Measurements from ENCODE around the gene ANXA1. TPM values are rescaled to one million over a fixed set of nuclear protein-coding genes. Genes with fewer than 3 reads are reported as not detected.
A peak's percentile ranks its signal among the peaks of the same experiment; 100 is the strongest.

The ANXA1 gene
- total RNA-seq, 1 experiment from 2014 or later = 72.0 TPM

DNA sequence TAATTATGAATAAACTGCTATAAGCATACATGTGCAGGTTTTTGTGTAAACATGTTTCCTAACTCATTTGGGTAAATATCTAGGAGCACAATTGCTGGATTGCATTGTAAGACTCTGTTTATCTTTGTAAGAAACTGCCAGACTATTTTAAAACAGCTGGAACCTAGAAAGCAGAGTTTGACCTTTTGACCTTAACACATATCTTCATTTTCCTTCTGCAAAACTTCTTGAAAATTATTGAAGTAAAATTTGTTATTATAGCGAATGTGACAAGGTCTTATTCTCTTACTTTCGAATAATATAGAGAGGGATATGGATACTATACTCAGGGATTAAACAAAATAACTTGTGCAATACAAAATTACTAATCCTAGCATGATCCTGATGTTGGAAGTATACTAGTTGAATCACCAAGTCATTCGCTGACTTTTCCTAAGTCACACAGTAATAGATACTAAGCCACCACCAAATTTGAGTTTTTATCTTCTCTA, 3.2 kb upstream of the ANXA1 start:
- in situ Hi-C loops (cut with HindIII; ENCODE audit: low pct_unique_long_range_greater_than_20kb, low sequenced_read_pairs) = no loop called here
- ChIA-PET CTCF (interaction anchor here (0.6 kb wide), 1 partner anchor 9 kb away, joined by 6 read pairs; no protein-coding TSS in a partner anchor), POLR2A (interaction anchor here (0.8 kb wide), 1 partner anchor 9 kb away, joined by 3 read pairs; no protein-coding TSS in a partner anchor)
- Histone ChIP-seq H3K9me3 (ENCODE audit: control insufficient read depth, insufficient read depth, low read depth, low read length) (no peaks in the 10 kb centered on the region), H3K4me3 (ENCODE audit: low read depth in 2 of 2, low read length in 2 of 2) (no peak overlapping the region), H3K27me3 (ENCODE audit: control insufficient read depth, insufficient read depth, low read length) (no peaks in the 10 kb centered on the region), H3K27ac (ENCODE audit: low read length) (peak overlapping the region; percentile 93), H3K36me3 (ENCODE audit: control insufficient read depth, insufficient read depth, low read length) (peaks cover 4% of the 10 kb centered on the region; the same call in 1 of the 2 replicates), H3K4me1 (ENCODE audit: control insufficient read depth, insufficient read depth, low read length) (peaks cover 35% of the 10 kb centered on the region)
- no TSS peak for BruUV-seq (replicated peaks)
- TF ChIP-seq, protein P1, sequence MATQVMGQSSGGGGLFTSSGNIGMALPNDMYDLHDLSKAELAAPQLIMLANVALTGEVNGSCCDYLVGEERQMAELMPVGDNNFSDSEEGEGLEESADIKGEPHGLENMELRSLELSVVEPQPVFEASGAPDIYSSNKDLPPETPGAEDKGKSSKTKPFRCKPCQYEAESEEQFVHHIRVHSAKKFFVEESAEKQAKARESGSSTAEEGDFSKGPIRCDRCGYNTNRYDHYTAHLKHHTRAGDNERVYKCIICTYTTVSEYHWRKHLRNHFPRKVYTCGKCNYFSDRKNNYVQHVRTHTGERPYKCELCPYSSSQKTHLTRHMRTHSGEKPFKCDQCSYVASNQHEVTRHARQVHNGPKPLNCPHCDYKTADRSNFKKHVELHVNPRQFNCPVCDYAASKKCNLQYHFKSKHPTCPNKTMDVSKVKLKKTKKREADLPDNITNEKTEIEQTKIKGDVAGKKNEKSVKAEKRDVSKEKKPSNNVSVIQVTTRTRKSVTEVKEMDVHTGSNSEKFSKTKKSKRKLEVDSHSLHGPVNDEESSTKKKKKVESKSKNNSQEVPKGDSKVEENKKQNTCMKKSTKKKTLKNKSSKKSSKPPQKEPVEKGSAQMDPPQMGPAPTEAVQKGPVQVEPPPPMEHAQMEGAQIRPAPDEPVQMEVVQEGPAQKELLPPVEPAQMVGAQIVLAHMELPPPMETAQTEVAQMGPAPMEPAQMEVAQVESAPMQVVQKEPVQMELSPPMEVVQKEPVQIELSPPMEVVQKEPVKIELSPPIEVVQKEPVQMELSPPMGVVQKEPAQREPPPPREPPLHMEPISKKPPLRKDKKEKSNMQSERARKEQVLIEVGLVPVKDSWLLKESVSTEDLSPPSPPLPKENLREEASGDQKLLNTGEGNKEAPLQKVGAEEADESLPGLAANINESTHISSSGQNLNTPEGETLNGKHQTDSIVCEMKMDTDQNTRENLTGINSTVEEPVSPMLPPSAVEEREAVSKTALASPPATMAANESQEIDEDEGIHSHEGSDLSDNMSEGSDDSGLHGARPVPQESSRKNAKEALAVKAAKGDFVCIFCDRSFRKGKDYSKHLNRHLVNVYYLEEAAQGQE (IDR thresholded peaks at IDR 0.05; ENCODE audit: insufficient read depth in 1 of 2, low read depth in 2 of 2, low read length in 1 of 2) = no peak
- TF ChIP-seq, protein P2, sequence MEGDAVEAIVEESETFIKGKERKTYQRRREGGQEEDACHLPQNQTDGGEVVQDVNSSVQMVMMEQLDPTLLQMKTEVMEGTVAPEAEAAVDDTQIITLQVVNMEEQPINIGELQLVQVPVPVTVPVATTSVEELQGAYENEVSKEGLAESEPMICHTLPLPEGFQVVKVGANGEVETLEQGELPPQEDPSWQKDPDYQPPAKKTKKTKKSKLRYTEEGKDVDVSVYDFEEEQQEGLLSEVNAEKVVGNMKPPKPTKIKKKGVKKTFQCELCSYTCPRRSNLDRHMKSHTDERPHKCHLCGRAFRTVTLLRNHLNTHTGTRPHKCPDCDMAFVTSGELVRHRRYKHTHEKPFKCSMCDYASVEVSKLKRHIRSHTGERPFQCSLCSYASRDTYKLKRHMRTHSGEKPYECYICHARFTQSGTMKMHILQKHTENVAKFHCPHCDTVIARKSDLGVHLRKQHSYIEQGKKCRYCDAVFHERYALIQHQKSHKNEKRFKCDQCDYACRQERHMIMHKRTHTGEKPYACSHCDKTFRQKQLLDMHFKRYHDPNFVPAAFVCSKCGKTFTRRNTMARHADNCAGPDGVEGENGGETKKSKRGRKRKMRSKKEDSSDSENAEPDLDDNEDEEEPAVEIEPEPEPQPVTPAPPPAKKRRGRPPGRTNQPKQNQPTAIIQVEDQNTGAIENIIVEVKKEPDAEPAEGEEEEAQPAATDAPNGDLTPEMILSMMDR (IDR thresholded peaks at IDR 0.05) = no peak
- no peak for TF ChIP-seq POLR2AphosphoS5 (IDR thresholded peaks at IDR 0.05; ENCODE audit: low read depth, low read length)
- TF ChIP-seq SIN3A (IDR thresholded peaks at IDR 0.05; ENCODE audit: borderline replicate concordance, insufficient read depth, low read depth, low read length) = no peak
- TF ChIP-seq TCF7L2 (IDR thresholded peaks at IDR 0.05; ENCODE audit: low read depth, low read length) = no peak
- no peak for DNase-seq (ENCODE audit: low read depth, low spot score)
- intact Hi-C loops (cut with micrococcal nuclease; ENCODE audit: unreplicated experiment) = no loop called here
- ATAC-seq = no peak

DNA sequence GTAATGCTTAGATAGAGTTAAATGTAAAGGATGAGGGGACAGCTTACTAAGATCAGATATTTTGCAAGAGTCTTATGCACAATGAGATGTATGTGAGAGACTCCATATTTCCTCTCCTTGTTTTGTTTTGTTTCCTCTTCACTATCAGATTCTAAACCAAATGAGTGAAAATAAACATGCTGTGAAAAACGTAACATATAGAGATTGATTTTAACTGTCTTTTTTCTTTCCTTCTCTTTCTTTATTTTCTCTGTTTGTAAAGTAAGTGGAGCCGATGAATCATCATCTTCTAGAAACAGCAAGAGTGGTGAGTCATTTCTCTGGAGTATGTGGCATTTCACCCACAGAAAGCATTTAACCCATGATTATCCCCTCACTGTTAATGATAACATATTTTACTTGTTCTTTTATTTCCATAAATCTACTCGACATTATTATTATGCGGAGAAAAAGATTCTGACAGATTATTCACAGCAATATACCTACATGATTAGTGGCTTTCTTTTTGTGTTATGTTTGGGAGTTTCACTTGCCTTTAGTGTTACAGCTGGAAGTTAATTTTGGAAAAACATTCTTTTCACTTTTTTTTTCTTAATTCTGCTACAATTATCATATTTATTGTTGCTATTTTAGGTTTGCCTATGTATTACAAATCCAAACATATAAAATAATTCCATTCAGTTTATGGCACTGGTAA, 2.1 kb upstream of the ANXA1 start:
- Histone ChIP-seq H3K27me3 (ENCODE audit: control insufficient read depth, insufficient read depth, low read length) (no peaks in the 10 kb centered on the region), H3K4me1 (ENCODE audit: control insufficient read depth, insufficient read depth, low read length) (peaks cover 28% of the 10 kb centered on the region), H3K4me3 (ENCODE audit: low read depth in 2 of 2, low read length in 2 of 2) (no peak overlapping the region), H3K27ac (ENCODE audit: low read length) (peak overlapping the region; percentile 93), H3K9me3 (ENCODE audit: control insufficient read depth, insufficient read depth, low read depth, low read length) (no peaks in the 10 kb centered on the region), H3K36me3 (ENCODE audit: control insufficient read depth, insufficient read depth, low read length) (peaks cover 4% of the 10 kb centered on the region; the same call in 1 of the 2 replicates)
- intact Hi-C loops (cut with micrococcal nuclease; ENCODE audit: unreplicated experiment) (loop anchor here (5.0 kb wide), 1 partner anchor 37 kb away; no protein-coding TSS in a partner anchor), in situ Hi-C loops (cut with HindIII; ENCODE audit: low pct_unique_long_range_greater_than_20kb, low sequenced_read_pairs) (no loop called here)
- DNase-seq (ENCODE audit: low read depth, low spot score) = no peak
- ATAC-seq = peak; percentile 74
- ChIA-PET CTCF (no interaction called here), POLR2A (no interaction called here)
- no TSS peak for BruUV-seq (replicated peaks)
- TF ChIP-seq POLR2AphosphoS5 (IDR thresholded peaks at IDR 0.05; ENCODE audit: low read depth, low read length) (peak; percentile 20; the same call in 1 of the 2 replicates), SIN3A (IDR thresholded peaks at IDR 0.05; ENCODE audit: borderline replicate concordance, insufficient read depth, low read depth, low read length) (no peak)

DNA sequence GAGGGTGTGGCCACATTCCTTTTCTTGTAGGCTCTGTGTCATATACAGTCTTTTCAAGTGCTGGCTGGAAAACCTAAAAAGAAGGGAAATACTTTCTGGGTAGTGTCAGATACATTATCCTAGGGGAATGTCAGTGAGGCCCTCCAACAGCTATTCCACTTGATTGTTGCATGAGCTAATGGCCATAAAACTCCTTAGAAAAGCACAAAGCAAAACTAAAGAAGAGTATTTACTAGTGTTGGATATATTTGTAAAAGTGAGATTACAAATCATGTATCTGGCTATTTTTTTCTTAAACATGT, 829 bp downstream of the ANXA1 start:
- ChIA-PET POLR2A (no interaction called here), CTCF (no interaction called here)
- no peaks in the 10 kb centered on the region for H3K27me3 ChIP-seq (ENCODE audit: control insufficient read depth, insufficient read depth, low read length)
- ATAC-seq (0 out of 2 replicates have a peak, but pooled peaks have one; percentile 36), DNase-seq (ENCODE audit: low read depth, low spot score) (no peak)
- peaks cover 41% of the 10 kb centered on the region for H3K4me1 ChIP-seq (ENCODE audit: control insufficient read depth, insufficient read depth, low read length)
- peak overlapping the region; percentile 56 to 82 for H3K4me3 ChIP-seq (ENCODE audit: low read depth in 2 of 2, low read length in 2 of 2)
- TF ChIP-seq POLR2AphosphoS5 (IDR thresholded peaks at IDR 0.05; ENCODE audit: low read depth, low read length) (no peak), SIN3A (IDR thresholded peaks at IDR 0.05; ENCODE audit: borderline replicate concordance, insufficient read depth, low read depth, low read length) (no peak), TCF7L2 (IDR thresholded peaks at IDR 0.05; ENCODE audit: low read depth, low read length) (no peak)
- TF ChIP-seq, protein P2 (IDR thresholded peaks at IDR 0.05) = no peak
- TF ChIP-seq, protein P1 (IDR thresholded peaks at IDR 0.05; ENCODE audit: insufficient read depth in 1 of 2, low read depth in 2 of 2, low read length in 1 of 2) = no peak
- intact Hi-C loops (cut with micrococcal nuclease; ENCODE audit: unreplicated experiment) = loop anchor here (5.0 kb wide), 1 partner anchor 40 kb away; no protein-coding TSS in a partner anchor
- H3K27ac ChIP-seq (ENCODE audit: low read length) = peak overlapping the region; percentile 93
- in situ Hi-C loops (cut with HindIII; ENCODE audit: low pct_unique_long_range_greater_than_20kb, low sequenced_read_pairs) = no loop called here
- peaks cover 4% of the 10 kb centered on the region; the same call in 1 of the 2 replicates for H3K36me3 ChIP-seq (ENCODE audit: control insufficient read depth, insufficient read depth, low read length)
- H3K9me3 ChIP-seq (ENCODE audit: control insufficient read depth, insufficient read depth, low read depth, low read length) = no peaks in the 10 kb centered on the region
- BruUV-seq (replicated peaks) = no TSS peak

All from Panc1 (cell line).